Fibroblast of pulmonary artery (primary cell): Measurements from ENCODE around the gene ATXN2L.

Source experiments
- DNase-seq: peaks from one replicate; pipeline ENCODE4 v3.0.0-alpha.2; 2010; ENCODE audit warnings: low read depth
- H3K4me3 ChIP-seq: replicated peaks from 2 replicates; pipeline ENCODE4 v1.5.1; 2011; ENCODE audit warnings: low read depth, mild to moderate bottlenecking, control low read depth, low read length, moderate library complexity
- TF ChIP-seq, protein P1 (sequence below): IDR thresholded peaks from 2 replicates; pipeline ENCODE4 v1.5.1; 2011; ENCODE audit warnings: mild to moderate bottlenecking, control low read depth, low read length, inconsistent platforms; ENCODE audit errors: missing control alignments

Gene ATXN2L

DNA sequence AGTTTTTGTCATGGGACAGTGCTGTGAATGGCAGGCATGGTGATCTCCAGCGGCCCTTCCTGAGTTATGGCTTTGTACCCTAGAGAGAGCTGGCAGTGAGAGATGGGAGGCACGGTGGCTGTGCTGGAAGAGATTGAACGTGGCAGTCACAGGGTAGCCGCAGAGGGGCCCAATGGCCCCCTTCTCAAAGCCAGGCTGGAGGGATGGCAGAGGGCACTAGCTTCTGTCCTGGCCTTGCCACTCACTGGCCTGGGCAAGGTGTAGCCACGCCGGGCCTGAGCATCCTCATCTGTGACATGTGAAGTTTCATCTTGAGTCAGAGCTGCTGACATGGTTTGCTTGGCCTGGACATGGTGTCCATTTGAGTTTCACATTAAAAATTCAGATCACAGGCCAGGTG, 51.6 kb downstream of the ATXN2L start:
- H3K4me3 ChIP-seq, result no peak overlapping the region
- DNase-seq, result no peak
- TF ChIP-seq, protein P1, sequence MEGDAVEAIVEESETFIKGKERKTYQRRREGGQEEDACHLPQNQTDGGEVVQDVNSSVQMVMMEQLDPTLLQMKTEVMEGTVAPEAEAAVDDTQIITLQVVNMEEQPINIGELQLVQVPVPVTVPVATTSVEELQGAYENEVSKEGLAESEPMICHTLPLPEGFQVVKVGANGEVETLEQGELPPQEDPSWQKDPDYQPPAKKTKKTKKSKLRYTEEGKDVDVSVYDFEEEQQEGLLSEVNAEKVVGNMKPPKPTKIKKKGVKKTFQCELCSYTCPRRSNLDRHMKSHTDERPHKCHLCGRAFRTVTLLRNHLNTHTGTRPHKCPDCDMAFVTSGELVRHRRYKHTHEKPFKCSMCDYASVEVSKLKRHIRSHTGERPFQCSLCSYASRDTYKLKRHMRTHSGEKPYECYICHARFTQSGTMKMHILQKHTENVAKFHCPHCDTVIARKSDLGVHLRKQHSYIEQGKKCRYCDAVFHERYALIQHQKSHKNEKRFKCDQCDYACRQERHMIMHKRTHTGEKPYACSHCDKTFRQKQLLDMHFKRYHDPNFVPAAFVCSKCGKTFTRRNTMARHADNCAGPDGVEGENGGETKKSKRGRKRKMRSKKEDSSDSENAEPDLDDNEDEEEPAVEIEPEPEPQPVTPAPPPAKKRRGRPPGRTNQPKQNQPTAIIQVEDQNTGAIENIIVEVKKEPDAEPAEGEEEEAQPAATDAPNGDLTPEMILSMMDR, result no peak

DNA sequence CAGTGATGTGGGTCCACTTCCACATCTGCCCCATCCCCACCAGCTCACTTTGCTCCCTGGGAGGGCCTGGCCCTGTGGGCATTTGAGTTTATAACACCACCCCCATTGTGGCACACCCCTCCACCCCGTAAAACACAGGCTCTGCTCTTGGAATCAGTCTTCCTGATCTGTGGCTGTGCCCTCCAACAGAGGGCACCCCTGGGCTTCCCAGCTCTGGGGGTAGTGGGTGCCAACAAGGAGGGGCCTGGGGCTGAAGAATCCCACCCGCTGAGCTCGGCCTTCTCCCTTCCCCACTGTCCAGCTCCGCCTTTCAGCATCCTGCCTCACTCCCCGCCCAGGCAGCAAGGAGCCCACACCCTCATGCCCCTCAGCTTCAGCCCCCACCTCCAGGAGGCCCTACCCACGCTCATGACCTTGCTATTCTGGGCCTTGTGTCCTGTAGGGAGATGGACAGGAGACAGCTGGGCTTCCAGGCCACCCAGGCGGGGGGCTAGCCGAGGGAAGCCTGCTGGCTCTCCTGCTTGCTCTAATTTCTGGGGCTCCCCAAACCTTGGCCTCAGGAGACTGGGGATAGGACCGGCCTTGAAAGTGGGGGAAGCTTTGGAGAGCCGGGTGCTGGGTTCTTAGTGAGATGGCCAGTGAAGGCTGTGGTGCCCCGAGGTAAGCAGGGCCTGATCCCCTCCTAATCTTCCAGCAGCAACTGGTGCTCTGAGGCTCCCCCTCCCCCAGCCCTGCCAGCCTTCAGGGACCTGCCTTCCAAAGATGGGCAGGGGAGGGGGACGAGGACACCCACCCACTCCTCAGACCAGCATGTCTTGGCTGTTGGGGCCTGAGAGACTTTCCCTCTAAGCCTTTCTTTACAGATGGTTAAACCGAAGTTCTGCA, 52.6 kb downstream of the ATXN2L start:
- no peak overlapping the region for H3K4me3 ChIP-seq
- TF ChIP-seq, protein P1, result no peak
- no peak for DNase-seq

DNA sequence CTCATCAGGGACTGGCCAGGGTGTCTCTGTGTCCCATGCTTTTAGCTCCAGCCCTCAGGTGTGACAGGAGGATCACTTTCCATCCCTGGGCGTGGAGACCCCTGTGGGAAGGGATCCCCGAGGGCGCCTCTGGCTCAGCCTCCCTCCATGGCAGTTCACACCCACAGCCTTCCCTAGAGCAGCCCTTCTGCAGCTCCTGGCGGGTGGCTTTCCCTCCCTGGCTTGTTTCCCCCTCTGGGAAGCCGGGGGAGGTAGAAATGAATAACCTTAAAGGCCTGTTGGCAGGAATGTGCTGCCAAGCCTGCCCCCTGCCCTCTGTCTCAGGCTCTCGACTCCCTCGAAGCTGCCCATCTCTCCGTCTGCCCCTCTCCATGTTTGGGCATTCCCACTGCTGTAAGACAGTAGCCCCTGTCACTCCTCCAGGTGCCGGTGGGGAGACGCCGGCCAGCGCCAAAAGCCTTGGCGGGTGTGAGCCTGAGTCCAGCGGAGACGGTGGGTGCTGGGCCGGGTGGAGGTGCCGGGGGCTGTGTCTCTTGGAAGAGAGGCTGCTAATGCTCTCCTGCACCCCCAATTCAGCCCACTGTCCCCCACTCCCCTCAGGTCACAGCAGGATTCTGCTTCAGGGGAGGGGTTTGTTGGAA, 53.3 kb downstream of the ATXN2L start:
- TF ChIP-seq, protein P1, result no peak
- no peak for DNase-seq
- no peak overlapping the region for H3K4me3 ChIP-seq

DNA sequence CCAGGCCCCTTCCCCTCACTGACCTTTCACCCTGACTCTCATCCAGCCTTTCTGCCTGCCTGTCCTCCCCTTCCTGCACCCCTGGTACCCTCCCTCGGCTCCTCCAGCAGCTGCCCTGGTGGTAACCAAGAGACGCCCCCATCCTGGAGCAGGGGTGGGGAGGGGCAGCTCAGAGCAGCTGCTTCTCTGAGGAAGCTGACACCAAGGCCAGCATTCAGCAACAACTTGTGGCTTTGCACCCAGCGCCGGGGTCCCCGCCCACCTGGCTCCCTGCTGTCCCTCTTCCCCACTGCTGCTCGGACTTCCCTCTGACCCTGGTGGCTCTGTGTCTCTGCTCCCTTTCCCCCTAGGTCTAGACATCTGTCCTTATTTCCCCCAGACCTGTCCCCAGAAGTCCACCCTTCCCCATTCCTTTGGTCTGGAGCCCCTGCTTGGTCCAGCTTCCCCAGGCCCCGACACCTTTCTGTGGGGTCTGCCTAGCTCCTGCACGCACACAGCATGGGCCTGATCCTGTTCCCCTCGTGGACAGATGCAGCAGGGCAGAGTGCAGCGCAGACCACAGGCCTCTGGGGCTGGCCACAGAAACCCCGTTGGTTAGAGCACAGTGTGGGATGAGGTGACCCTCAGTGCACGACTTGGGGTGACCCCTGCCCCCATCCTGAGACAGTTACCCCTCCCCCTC, 54.3 kb downstream of the ATXN2L start:
- no peak for DNase-seq
- no peak overlapping the region for H3K4me3 ChIP-seq
- TF ChIP-seq, protein P1, result no peak

DNA sequence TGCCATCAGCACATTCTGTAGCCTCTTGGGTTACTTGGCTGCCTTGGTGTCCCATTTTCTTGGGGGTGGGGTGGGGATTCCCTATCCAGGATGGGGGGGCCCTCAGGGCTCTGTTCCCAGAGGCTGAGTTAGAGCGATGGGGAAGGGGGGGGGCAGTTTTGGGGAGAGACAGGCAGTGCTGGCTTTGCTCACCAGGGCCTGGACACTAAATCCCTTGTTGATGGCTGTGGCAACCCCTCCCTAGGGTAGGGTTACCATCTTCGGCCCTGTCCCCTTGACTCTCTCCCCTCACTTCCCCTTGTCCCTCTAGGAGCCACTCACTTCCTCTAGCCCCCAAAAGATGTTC, 54.8 kb downstream of the ATXN2L start:
- TF ChIP-seq, protein P1, result no peak
- no peak overlapping the region for H3K4me3 ChIP-seq
- DNase-seq, result no peak

DNA sequence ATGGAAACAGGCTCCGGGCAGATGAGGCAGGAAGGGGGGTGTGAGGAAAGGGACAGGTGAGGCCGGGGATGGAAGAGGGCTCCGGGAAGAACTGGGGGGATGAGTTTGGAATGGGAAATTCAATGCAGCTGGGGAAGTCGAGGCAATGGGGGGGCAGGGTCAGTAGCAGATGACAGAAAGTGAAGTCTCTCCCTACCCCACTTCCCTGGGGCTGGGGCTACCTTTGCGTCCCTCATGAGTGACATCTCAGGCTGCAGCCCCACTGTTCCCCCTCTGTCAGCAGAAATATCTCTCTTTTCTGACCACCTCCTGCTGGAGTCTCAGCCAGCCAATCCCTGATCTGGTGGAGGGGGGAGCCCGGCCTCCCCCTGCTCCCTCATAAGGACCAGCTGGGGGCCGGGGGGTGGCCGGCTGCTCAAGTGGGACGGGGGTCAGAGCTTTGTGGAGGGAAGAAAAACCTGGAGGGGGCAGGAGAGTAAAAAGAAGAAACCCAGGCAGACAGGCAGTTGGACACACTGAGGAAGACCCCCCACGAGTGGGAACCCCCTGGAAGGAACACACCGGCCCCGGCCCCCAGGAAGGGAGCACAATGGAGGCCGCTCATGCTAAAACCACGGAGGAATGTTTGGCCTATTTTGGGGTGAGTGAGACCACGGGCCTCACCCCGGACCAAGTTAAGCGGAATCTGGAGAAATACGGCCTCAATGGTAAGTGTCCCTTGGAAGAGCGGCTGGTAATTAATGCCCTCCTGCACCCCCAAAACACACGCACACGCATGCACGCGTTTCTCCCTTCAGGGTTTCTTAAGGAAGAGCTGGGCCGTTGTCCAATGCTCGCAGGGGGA, 55.5 kb downstream of the ATXN2L start, which contains the start of gene ATP2A1:
TSS of gene ATP2A1 (plus strand) at position 406 of the 844 bp plus-strand sequence. CDS start at position 590, 184 bp downstream.
- TF ChIP-seq, protein P1, result no peak
- no peak for DNase-seq
- H3K4me3 ChIP-seq, result peak within 1 kb of the TSS; percentile 73
